Measurements from ENCODE around the gene XKR7.

Gene XKR7

DNA sequence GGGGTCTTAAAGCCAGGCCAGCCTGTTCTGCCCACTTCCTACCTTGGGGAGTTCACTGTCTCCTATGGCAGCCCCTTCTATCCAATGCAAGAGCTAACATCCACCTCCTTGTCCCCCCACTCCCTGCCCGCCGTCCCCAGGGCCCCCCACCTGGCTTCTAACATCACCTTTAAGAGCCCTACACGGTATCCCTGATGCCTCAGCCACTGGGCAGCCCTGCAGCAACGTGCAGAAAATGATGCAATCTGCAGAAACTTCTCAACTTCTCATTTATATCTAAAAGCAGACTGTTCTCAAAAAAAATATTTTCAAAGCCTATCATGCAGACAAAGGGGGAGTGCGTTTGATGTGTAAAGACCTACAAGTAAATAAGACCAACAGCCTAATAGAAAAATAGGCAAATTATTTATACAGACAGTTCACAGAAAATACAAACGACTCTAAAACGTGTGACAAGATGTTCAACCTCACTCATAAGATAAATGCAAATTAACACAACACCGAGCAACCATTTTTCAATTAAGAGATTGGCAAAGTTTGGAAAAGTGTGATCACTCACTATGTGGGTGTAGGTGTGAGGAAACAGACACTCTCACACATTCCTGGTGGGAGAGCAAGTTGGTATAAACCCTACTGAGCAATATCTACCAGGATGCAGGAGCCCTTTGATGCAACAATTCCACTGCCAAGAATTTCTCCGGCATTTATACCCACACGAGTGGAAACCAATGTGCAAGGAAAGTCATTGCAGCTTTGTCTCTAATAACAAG is 69.0 kb downstream of the XKR7 start:
- in situ Hi-C loops (cut with MboI; ENCODE audit: low sequenced_read_pairs) = no loop called here

DNA sequence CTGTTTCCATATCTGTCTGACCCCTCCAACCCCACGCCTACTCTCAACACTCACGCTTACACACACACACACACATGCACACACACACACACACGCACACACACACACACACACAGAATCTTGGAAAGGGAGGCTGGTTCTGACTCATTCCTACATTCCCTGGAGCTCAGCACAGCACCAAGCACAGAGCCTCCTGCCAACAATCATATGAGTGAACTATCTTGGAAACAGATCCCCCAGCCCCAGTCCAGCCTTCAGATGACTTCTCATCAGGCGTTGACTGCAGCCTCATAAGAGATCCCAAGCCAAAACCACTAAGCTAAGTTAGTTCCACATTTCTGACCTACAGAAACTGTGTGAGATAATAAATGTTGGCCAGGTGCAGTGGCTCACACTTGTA is 70.0 kb downstream of the XKR7 start:
- in situ Hi-C loops (cut with MboI; ENCODE audit: low sequenced_read_pairs) = no loop called here

DNA sequence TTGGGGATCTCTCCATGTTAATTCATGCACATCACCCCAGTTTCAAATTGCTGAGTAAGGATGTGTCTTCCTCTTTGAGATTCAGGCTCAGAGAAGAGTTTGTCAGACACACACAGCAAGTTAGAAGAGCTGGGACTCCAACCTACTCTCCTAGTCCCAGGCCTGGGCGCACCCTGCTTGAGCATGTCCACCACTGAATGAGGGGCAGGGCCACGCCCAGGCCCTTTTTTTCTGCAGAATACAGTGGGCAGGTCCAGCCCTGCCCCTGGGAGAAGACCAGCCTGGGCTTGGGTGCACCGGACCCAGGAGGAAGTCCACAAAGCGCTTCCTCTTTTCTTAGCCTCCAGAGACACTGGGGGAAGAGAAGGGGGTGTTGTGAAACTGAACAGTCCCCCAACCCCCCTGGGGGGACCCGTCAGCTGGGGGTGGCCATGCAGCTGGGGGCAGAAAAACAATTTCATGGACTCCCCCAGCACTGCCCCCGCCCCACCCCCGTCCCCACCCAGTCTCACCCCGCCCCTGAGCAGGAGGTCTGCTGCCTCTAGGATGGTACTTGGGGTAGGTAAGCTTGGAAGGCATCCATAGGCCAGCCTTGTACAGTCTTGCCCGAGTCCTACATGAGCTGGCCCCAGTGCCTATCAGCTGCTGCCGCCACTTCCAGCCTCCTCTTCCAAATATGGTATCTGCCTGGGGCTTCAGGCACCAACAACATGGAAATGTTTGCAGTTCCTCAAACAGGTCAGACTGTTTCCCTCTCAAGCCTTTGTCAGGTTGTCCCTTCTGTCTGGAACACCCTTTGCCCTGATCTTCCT is 72.4 kb downstream of the XKR7 start:
- in situ Hi-C loops (cut with MboI; ENCODE audit: low sequenced_read_pairs) = no loop called here

DNA sequence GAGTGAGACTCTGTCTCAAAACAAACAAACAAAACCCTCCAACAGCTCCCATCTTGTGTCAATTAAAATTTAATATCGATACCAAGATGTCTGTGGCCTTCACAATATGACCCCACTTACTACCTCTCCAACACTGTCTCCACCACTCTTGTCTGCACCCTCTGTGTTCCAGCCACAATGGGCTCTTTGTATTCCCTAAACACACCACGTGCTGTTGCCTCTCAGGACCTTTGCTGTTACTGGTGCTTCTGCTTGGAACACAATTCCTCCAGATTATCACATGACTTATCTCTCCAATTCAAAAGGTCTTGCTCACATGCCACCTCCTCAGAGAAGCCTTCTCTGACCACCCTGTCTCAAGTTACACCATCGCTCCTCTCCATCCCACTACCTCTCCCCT is 78.0 kb downstream of the XKR7 start:
- in situ Hi-C loops (cut with MboI; ENCODE audit: low sequenced_read_pairs) = no loop called here

DNA sequence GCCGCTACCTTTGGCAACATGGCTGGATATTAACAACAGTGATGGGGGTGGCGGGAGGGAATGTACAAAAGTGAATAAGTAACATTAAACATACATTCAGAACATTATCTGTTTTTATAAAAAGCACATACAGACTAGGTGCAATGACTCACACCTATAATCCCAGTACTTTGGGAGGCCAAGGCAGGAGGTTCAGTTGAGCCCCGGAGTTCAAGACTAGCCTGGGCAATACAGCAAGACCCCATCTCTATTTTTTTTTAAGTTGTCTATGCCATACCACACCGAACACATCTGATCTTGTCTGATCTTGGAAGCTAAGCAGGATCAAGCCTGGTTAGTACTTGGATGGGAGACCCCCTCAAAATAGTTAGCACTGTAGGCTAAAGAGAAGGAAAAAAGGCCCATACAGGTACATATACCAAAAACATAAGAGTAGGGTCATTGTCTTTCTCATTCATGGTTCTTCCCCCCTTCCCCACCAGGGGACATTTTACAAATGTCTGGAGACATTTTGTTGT is 82.4 kb downstream of the XKR7 start:
- in situ Hi-C loops (cut with MboI; ENCODE audit: low sequenced_read_pairs) = no loop called here

DNA sequence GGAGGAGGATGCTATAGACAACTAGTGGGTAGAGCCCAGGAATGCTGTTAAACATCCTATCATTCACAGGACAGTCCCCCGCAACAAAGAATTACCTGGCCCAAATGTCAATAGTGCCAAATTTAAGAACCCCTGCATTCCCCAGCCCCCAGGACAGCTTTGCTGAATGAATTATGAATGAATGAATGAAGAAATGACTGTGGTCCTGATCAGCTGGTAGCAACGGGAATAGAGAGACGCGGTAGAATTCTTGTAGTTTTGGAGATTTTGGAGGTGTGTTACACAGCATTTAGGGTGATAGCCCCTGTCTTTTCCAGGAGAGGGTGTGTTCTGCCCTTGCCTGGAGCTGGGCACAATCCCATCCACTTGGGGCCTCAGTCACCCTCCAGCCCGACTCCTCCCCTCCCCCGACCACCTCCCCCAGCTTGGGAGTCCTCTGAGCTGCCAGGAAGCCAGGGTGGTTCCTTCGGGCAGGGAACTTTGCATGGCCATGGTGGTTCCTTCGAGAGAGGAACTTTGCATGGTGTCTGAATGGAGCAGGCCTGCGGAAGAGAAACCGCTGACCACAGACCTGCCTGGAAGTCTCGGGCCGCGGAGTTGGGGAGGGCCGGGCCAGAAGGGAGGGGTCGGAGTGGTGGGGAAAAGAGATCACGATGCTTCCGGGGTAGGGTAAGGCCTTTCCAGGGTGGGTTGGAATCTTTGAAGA is 83.1 kb downstream of the XKR7 start:
- in situ Hi-C loops (cut with MboI; ENCODE audit: low sequenced_read_pairs) = no loop called here

DNA sequence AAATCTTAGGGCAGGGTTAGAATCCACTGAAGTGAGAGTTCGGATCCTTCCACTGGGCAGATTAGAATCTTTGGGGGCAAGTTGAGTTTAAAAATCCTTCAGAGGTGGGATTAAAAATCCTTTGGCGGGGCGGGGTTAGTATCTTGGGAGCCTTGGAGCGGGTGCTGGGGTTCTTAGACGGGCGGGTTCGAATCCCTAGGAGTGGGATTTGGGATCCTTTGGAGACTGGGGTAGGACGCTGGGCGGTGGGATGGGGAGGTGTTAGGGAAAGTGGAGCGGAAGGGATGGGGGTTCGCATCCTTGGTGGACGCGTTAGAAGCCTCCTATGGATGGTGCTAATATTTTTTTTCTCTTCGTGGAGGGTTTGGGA is 83.8 kb downstream of the XKR7 start:
- in situ Hi-C loops (cut with MboI; ENCODE audit: low sequenced_read_pairs) = no loop called here

DNA sequence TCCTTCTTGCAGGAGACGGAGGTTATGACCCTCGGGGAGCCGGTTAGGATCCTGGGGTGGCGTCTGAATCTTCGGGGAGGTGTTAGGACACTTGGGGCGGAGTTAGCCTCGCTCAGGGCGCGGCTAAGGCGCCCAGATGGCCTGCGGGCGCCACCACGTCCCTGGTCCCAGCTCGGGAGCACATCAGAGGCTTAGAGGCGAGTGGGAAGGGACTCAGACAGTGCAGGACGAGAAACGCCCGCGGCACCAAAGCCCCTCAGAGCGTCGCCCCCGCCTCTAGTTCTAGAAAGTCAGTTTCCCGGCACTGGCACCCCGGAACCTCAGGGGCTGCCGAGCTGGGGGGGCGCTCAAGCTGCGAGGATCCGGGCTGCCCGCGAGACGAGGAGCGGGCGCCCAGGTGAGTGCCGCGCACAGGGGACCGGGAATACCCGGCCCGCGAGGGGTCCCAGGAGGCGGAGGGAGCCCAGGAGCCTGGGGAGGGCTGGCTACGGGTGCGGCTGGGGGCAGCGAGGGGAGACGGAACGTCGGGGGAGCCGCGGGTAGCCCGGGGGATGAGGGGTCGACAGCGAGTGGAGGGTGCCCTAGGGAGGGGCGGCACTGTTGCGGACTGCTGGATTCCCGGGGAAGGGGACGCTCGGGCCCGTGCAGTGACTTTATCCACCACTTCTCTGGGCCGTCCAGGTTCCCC is 84.3 kb downstream of the XKR7 start, which contains the start of gene HCK:
Gene HCK (plus strand): TSS at position 153 of the 688 bp plus-strand sequence.
- in situ Hi-C loops (cut with MboI; ENCODE audit: low sequenced_read_pairs) = no loop called here

DNA sequence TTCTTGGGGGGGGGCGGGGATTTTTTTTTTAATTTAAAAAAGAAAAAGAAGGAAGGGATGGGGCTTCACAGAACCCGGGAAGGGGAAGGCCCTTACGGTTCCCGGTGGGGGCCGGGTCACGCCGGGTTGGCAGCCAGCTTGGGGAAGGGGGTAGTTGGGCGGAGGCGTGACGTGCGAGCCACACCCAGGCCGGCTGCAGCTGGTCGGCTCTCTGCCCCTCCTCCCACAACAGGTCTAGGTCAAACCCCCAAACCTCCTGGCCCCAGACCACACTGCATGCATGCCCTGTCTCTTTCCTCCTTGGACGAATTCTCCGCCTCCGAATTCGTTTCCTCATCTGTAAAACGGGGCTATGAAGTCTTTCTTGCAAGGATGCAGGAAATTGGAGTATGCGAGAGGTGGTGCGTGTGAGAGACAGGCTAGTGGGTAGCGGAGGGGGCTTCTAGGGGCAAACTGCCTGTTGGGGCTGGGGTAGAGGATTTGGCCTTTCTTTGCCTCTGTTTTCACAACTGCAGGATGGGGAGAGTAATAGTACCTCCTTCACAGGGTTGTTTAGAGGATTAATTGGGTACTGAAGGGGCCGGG is 84.9 kb downstream of the XKR7 start:
- in situ Hi-C loops (cut with MboI; ENCODE audit: low sequenced_read_pairs) = no loop called here

Measured in HL-60/S4 (cell line).